HEK293 (cell line): Measurements from ENCODE around the gene HES7.

Experiments
- BCL6B ChIP-seq: fragments of 450-650 bp; formaldehyde crosslinking; IDR thresholded peaks from 2 replicates; pipeline ENCODE4 v1.5.1; 2017; ENCODE audit warnings: missing biosample characterization, missing genetic modification characterization
- CTCF ChIP-seq: fragments of 450-650 bp; formaldehyde crosslinking; IDR thresholded peaks from 2 replicates; pipeline ENCODE4 v1.5.1; 2016; ENCODE audit warnings: missing biosample characterization, missing genetic modification characterization
- FEZF1 ChIP-seq: fragments of 450-650 bp; formaldehyde crosslinking; IDR thresholded peaks from 2 replicates; pipeline ENCODE4 v1.5.1; 2016; ENCODE audit warnings: missing biosample characterization, missing genetic modification characterization
- INSM2 ChIP-seq: fragments of 450-650 bp; formaldehyde crosslinking; IDR thresholded peaks from 2 replicates; pipeline ENCODE4 v1.5.1; 2016; ENCODE audit warnings: missing biosample characterization, missing genetic modification characterization
- MZF1 ChIP-seq: fragments of 450-650 bp; formaldehyde crosslinking; IDR thresholded peaks from 2 replicates; pipeline ENCODE4 v1.5.1; 2017; ENCODE audit warnings: missing biosample characterization, missing genetic modification characterization, borderline replicate concordance
- SP7 ChIP-seq: fragments of 450-650 bp; formaldehyde crosslinking; IDR thresholded peaks from 2 replicates; pipeline ENCODE4 v1.5.1; 2016; ENCODE audit warnings: missing biosample characterization, missing genetic modification characterization
- ZEB2 ChIP-seq: fragments of 450-650 bp; formaldehyde crosslinking; IDR thresholded peaks from 2 replicates; pipeline ENCODE4 v1.5.1; 2016; ENCODE audit warnings: missing biosample characterization, missing genetic modification characterization
- ZNF16 ChIP-seq: fragments of 450-650 bp; formaldehyde crosslinking; IDR thresholded peaks from 2 replicates; pipeline ENCODE4 v1.5.1; 2016; ENCODE audit warnings: low read depth, missing biosample characterization, missing genetic modification characterization
- ZNF24 ChIP-seq: fragments of 450-650 bp; formaldehyde crosslinking; IDR thresholded peaks from 2 replicates; pipeline ENCODE4 v1.5.1; 2016; ENCODE audit warnings: missing biosample characterization, missing genetic modification characterization
- ZNF266 ChIP-seq: fragments of 450-650 bp; formaldehyde crosslinking; IDR thresholded peaks from 2 replicates; pipeline ENCODE4 v1.5.1; 2016; ENCODE audit warnings: missing biosample characterization, missing genetic modification characterization, low read depth
- ZNF280C ChIP-seq: fragments of 450-650 bp; formaldehyde crosslinking; IDR thresholded peaks from 2 replicates; pipeline ENCODE4 v1.5.1; 2016; ENCODE audit warnings: missing biosample characterization, missing genetic modification characterization
- ZNF280D ChIP-seq: fragments of 450-650 bp; formaldehyde crosslinking; IDR thresholded peaks from 2 replicates; pipeline ENCODE4 v1.5.1; 2016; ENCODE audit warnings: missing biosample characterization, missing genetic modification characterization
- ZNF324 ChIP-seq: fragments of 450-650 bp; formaldehyde crosslinking; IDR thresholded peaks from 2 replicates; pipeline ENCODE4 v1.5.1; 2016; ENCODE audit warnings: missing biosample characterization, missing genetic modification characterization
- ZNF335 ChIP-seq: fragments of 450-650 bp; formaldehyde crosslinking; conservative IDR thresholded peaks from 2 replicates; pipeline ENCODE4 v1.5.1; 2016; ENCODE audit warnings: missing biosample characterization, missing genetic modification characterization
- ZNF433 ChIP-seq: fragments of 450-650 bp; formaldehyde crosslinking; IDR thresholded peaks from 2 replicates; pipeline ENCODE4 v1.5.1; 2016; ENCODE audit warnings: missing biosample characterization, missing genetic modification characterization, low read depth
- ZNF488 ChIP-seq: fragments of 450-650 bp; formaldehyde crosslinking; IDR thresholded peaks from 2 replicates; pipeline ENCODE4 v1.5.1; 2016; ENCODE audit warnings: missing biosample characterization, missing genetic modification characterization
- ZNF501 ChIP-seq: fragments of 450-650 bp; formaldehyde crosslinking; IDR thresholded peaks from 2 replicates; pipeline ENCODE4 v1.5.1; 2016; ENCODE audit warnings: missing biosample characterization, missing genetic modification characterization
- ZNF521 ChIP-seq: fragments of 450-650 bp; formaldehyde crosslinking; IDR thresholded peaks from 2 replicates; pipeline ENCODE4 v1.5.1; 2017; ENCODE audit warnings: missing biosample characterization, mild to moderate bottlenecking, missing genetic modification characterization
- ZNF544 ChIP-seq: fragments of 450-650 bp; formaldehyde crosslinking; IDR thresholded peaks from 2 replicates; pipeline ENCODE4 v1.5.0; 2017; ENCODE audit warnings: missing biosample characterization, missing genetic modification characterization
- ZNF560 ChIP-seq: fragments of 450-650 bp; formaldehyde crosslinking; IDR thresholded peaks from 2 replicates; pipeline ENCODE4 v1.5.1; 2017; ENCODE audit warnings: missing biosample characterization, missing genetic modification characterization, borderline replicate concordance
- ZNF571 ChIP-seq: fragments of 450-650 bp; formaldehyde crosslinking; IDR thresholded peaks from 2 replicates; pipeline ENCODE4 v1.5.0; 2017; ENCODE audit warnings: missing biosample characterization, missing genetic modification characterization
- ZNF704 ChIP-seq: fragments of 450-650 bp; formaldehyde crosslinking; IDR thresholded peaks from 2 replicates; pipeline ENCODE4 v1.5.1; 2016; ENCODE audit warnings: missing biosample characterization, missing genetic modification characterization
- ZNF768 ChIP-seq: fragments of 450-650 bp; formaldehyde crosslinking; IDR thresholded peaks from 2 replicates; pipeline ENCODE4 v1.5.1; 2018; ENCODE audit warnings: missing biosample characterization, mild to moderate bottlenecking, missing genetic modification characterization

HES7 gene

GRCh38 chr17:8120520-8121406, 3.1 kb downstream of the HES7 start (continued):
- TF ChIP-seq BCL6B (tag by site-specific recombination) (no peak), FEZF1 (0 out of 2 replicates have a peak, but pooled peaks have one; percentile 5), CTCF (peak; percentile 89), ZNF280D (no peak), ZNF544 (tag by site-specific recombination) (no peak), ZNF16 (no peak; the same call in 1 of the 2 replicates), ZNF266 (tag by site-specific recombination) (no peak), ZNF24 (tag by site-specific recombination) (peak; percentile 91), ZNF324 (tag by site-specific recombination) (peak; percentile 59; the same call in 1 of the 2 replicates), ZNF768 (tag by site-specific recombination) (peak; percentile 55; the same call in 1 of the 2 replicates), SP7 (peak; percentile 83), ZNF571 (tag by site-specific recombination) (no peak), ZNF560 (tag by site-specific recombination) (no peak), ZNF521 (tag by site-specific recombination) (no peak), MZF1 (tag by site-specific recombination) (peak; percentile 90), ZNF488 (no peak), ZNF433 (tag by site-specific recombination) (no peak), ZNF501 (tag by site-specific recombination) (peak; percentile 71; the same call in 1 of the 2 replicates), ZNF280C (tag by site-specific recombination) (no peak), INSM2 (peak; percentile 87; the same call in 1 of the 2 replicates), ZNF704 (tag by site-specific recombination) (no peak), ZNF335 (tag by site-specific recombination) (peak; percentile 69), ZEB2 (tag by site-specific recombination) (peak; percentile 49)
